ENCODE data around the gene IGSF8. TPM values are rescaled to one million over a fixed set of nuclear protein-coding genes. Genes with fewer than 3 reads are reported as not detected.

IGSF8 gene
- total and polyA plus RNA-seq, 2 of the 8 experiments (the other 6 are each of a cell fraction or from before 2014, with no cell fraction given), result 69.6 to 132 TPM

- H3K27ac ChIP-seq (ENCODE audit: low read depth, low read length), result no peak overlapping the region
- H2AFZ ChIP-seq (ENCODE audit: low read length), result no peak overlapping the region
- no peak overlapping the region for H2BK120ac ChIP-seq (replicated peaks; ENCODE audit: low read depth, low read length)
- no peak overlapping the region for H3K56ac ChIP-seq (replicated peaks; ENCODE audit: insufficient read length, low read depth, low read length)
- H4K8ac ChIP-seq (ENCODE audit: extremely low read depth, insufficient read depth, low read length), result no peak overlapping the region
- WGBS, 2 experiments (ENCODE audit: extremely low coverage in 1 of 2, insufficient coverage in 1 of 2, insufficient read length in 1 of 2, insufficient replicate concordance in 2 of 2, low coverage in 1 of 2, low lambda C conversion rate in 2 of 2, missing lambda C conversion rate in 1 of 2), result 94% methylated on average over 5 of the region's 5 CpGs; no CpG with 5 or more reads in 1 of the 2 experiments
- H3K9me3 ChIP-seq (ENCODE audit: insufficient read depth in 2 of 2, low read depth in 1 of 2, low read length in 1 of 2), result no peaks in the 10 kb centered on the region
- DNase-seq (ENCODE audit: low read depth in 1 of 2, low spot score in 2 of 2) (no peak), FAIRE-seq (no peak)
- H3K14ac ChIP-seq (ENCODE audit: insufficient read length), result no peak overlapping the region
- peaks cover 16 to 25% (median 20%) of the 10 kb centered on the region in 4 experiments for H3K4me1 ChIP-seq (replicated peaks in 1 of 4; ENCODE audit: control insufficient read depth in 3 of 4, insufficient read depth in 4 of 4, low read length in 3 of 4)
- no peak overlapping the region for H2AK5ac ChIP-seq (ENCODE audit: low read depth, low read length)
- H3K79me2 ChIP-seq (ENCODE audit: control insufficient read depth in 1 of 2, insufficient read depth in 2 of 2, low read length in 2 of 2), result peaks cover 0 to 8% of the 10 kb centered on the region in 2 experiments; a peak in 1 of 4 replicates
- no peaks in the 10 kb centered on the region for H3K27me3 ChIP-seq (replicated peaks in 1 of 4; ENCODE audit: control insufficient read depth in 3 of 4, extremely low read depth in 1 of 4, insufficient read depth in 3 of 4, low read length in 3 of 4)
- ChIA-PET CTCF (ENCODE audit: partially characterized antibody) (interaction anchor here (1.0 to 18.1 kb wide), 4 partner anchors 9 to 45 kb away, joined by 3 to 256 read pairs (median 72); partner anchors contain the start of gene ATP1A2), POLR2A (ENCODE audit: partially characterized antibody) (interaction anchor here (0.8 to 1.8 kb wide), 3 partner anchors 11 to 103 kb away, joined by 3 to 4 read pairs (median 3); no protein-coding TSS in a partner anchor)
- H3K23me2 ChIP-seq (ENCODE audit: low read depth, low read length), result peaks cover 6% of the 10 kb centered on the region; the same call in 1 of the 2 replicates
- no peak overlapping the region for H3K4ac ChIP-seq (replicated peaks; ENCODE audit: insufficient read length, low read depth, low read length)
- no peak overlapping the region for H3K4me3 ChIP-seq (ENCODE audit: extremely low read depth in 1 of 4, insufficient read depth in 2 of 4, low read depth in 3 of 4, low read length in 4 of 4)
- H3K9ac ChIP-seq (replicated peaks in 1 of 4; ENCODE audit: extremely low read depth in 1 of 4, low read depth in 3 of 4, low read length in 3 of 4), result no peak overlapping the region
- TF ChIP-seq POLR2AphosphoS5 (IDR thresholded peaks at IDR 0.05; ENCODE audit: low read depth, low read length), result no peak
- no peak overlapping the region for H2BK12ac ChIP-seq (ENCODE audit: low read depth, low read length)
- peaks cover 0 to 33% (median 21%) of the 10 kb centered on the region in 4 experiments; a peak in 5 of 8 replicates for H3K36me3 ChIP-seq (ENCODE audit: control insufficient read depth in 2 of 4, insufficient read depth in 4 of 4, low read length in 3 of 4)
- no peak overlapping the region for H3K23ac ChIP-seq (ENCODE audit: insufficient read length)
- H2BK20ac ChIP-seq (ENCODE audit: low read length), result no peak overlapping the region
- H3K18ac ChIP-seq (ENCODE audit: extremely low read depth, low read length), result no peak overlapping the region
- H2BK15ac ChIP-seq (ENCODE audit: low read length), result no peak overlapping the region
- peaks cover 0 to 1% of the 10 kb centered on the region in 2 experiments for H4K20me1 ChIP-seq (replicated peaks in 1 of 2; ENCODE audit: control insufficient read depth in 1 of 2, insufficient read depth in 2 of 2, low read length in 2 of 2)
- H4K91ac ChIP-seq (replicated peaks; ENCODE audit: insufficient read length, low read length), result no peak overlapping the region
- H3K79me1 ChIP-seq (ENCODE audit: low read depth, low read length), result peaks cover 3% of the 10 kb centered on the region; the same call in 1 of the 2 replicates
- no peak overlapping the region for H3K4me2 ChIP-seq (ENCODE audit: insufficient read depth in 1 of 2, low read depth in 2 of 2, low read length in 2 of 2)
- no peak overlapping the region for H2BK5ac ChIP-seq (ENCODE audit: low read depth, low read length)
- no peak overlapping the region for H4K5ac ChIP-seq (ENCODE audit: insufficient read length, low read depth, low read length)
These were observed 22.4 kb upstream of the IGSF8 start for GRCh38 chr1:160120797-160121196.

Data from H1 (cell line).